Muscle of arm (tissue), 12 donors: ENCODE results near the gene MDFIC. TPM values are rescaled to one million over a fixed set of nuclear protein-coding genes. Genes with fewer than 3 reads are reported as not detected.

Experiments used
- DNase-seq: peaks from one replicate; pipeline ENCODE4 v3.0.0-alpha.2; 2013
- polyA plus RNA-seq, 12 donors: library from polyadenylated mRNA; unstranded; fragments of 120-200 nt; gene quantifications; one replicate each; pipeline ENCODE4 v1.2.1, GENCODE V29; 2013; ENCODE audit not compliant: insufficient read length in 12 of 12

MDFIC gene
- polyA plus RNA-seq, 12 donors = 32.1 to 48.0 (median 37.8) TPM; not detected in 1

DNA sequence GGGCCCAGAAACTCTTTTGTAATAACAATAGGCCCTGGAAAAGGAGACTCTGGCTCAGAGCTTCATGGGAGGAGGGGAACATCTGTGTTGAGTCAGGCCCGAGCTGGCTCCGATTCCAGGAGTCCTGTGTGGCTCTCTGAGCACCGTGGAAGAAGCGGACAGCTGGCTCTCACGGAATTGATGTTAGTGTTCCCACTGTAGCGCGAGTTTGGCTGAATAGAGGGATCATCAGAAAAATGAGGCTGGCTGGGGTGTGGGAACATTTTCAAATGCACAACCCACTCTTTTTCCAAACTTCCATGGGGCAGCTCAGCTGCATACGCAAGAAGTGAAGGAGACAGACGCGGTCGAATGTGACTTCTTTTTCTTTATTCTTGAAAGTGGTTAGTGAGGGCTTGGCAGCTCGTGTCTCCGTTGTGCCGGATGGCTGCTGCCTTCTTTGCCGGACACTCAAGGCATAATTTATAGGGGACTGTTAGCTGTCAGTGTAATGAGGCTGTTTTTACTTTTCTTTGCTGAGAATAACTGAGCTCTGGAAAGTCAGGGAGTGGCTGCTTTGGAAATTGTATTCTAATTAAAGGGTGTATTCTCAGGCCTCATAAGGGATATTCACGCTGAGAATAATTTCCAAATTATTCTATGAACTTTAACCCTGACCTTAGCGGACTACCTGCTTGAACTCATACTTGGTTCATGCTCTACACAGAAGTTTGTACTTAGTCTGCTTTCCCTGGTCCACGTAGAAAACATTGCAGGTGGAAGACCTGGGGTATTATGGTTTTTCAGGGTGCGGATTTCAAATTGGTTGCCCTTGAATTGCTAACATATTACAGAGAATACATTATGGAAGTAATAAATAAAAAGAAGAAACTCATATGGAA is 23.1 kb downstream of the MDFIC start:
- peak; percentile 95 for DNase-seq

DNA sequence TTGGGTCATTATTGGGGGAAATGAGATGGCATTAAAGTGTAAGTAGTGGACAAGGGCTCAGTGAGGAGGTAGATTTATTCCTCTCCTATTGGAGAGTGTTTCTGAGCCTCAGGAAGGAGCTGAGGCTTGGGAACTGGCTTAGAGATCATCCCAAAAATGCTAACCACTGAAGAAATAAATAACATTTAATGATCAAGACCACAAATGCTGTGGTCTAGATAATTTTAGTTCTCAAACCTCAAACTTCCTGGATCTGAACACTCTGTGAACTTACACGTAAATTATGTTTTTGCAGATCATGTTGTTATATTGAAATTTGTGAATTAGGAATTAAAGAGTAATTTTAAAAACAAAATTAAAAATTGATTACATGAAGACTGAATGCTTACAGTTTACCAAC is 27.3 kb downstream of the MDFIC start:
- no peak for DNase-seq

DNA sequence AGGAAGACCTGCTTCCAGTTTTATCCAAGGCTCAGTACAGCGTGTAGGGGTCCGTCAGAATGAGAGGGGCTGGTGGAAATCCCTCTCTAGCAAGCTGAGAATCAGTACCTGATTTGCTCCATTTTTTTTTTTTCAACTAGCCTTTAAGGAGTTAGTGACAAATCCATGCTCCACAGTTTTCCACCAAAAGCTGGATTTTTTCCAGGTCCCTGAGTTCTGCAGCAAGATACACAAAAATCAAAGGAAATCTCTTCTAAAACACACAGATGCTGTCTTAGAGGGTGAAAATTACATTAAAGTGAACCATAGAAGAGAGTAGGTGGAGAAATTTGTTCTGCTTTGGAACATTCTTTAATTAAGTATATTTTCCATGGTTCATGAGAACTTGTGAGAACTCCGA is 30.4 kb downstream of the MDFIC start:
- no peak for DNase-seq

DNA sequence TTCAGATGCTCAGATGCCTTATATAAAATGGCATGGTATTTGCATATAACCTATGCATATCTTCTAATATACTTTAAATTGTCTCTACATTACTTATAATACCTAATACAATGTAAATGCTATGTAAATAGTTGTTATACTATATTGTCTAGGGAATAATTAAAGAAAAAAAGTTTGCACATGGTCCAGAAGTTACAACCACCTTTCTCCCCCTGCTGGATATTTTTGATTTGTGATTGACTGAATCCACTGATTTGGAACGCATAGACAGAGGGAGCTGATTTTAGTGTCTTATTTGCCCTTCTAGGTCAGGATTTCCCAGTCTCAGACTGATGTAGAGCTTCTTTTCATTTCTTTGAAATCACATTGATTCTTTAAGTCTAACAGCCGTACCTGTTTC is 31.8 kb downstream of the MDFIC start:
- no peak for DNase-seq

DNA sequence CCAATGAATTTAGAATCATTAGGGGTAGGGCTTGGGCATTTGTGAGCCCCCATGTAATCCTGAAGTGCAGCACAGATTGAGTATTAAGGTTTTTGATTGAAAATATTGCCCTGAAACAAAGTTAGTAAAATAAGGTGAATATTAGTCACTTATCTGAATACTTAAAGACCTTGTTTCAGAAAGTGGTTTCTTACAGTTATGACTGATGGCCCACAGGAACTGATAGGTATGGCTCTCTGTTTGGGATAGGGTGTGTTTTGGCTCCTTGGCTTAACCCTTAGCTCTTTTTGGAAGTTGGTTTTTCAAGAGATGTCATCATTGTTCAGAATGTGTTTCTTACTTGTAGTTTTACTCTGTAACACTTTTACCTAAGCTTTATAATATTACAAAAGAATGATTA is 34.8 kb downstream of the MDFIC start:
- no peak for DNase-seq

DNA sequence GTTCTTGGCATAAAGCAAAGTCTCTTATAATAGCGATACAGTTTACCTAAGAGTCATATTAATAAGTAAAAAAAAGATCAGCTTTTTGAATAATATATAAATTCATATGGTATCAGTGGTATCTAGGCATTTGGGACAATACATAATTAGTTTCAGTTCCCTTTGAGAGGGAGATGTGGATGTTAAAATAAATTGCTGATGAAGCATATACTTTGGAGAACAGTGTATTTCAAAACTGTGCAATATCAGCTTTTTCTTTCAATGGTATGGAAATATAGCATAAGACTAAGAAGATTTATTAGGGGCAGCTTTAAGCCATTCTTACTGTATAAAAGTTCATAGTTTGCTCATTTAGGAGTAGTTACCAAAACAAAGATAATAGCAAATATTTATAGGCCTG is 35.5 kb downstream of the MDFIC start:
- no peak for DNase-seq

DNA sequence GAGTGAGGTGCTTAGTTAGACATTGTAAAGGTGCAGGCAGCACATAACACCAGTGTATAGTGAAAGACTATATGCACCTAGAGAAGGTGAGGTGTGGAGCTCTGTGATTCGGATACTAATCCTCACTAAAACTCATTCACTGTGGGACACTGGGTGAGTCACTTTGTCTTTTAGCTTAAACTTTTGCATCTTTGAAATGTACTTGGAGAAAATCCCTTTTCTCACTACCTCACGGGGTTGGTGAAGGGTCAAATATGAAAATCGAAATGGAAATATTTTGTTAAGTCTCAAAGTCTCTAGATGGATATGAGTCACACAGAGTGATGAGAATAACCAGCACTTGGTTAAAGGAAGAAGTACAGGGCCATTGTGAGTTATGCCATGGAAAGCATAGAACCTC is 38.0 kb downstream of the MDFIC start:
- no peak for DNase-seq

DNA sequence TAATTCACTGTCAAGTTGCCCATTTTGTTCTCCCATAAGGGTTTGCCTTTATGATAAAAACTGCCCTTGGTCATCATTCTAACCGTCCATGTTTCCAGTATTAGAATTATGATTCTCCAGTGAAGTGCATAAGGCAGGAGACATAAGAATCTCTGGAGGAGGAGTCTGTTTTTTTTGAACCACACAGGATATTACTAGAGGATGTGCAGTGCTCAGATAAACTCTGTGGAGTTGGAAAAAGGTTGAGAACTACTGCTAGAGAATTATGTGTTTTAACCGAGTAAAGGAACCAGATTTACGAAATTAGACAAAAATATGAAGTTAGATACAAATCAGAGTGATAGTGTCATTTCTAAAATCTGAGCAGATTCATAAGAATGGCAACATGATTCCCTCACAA is 40.5 kb downstream of the MDFIC start:
- no peak for DNase-seq

DNA sequence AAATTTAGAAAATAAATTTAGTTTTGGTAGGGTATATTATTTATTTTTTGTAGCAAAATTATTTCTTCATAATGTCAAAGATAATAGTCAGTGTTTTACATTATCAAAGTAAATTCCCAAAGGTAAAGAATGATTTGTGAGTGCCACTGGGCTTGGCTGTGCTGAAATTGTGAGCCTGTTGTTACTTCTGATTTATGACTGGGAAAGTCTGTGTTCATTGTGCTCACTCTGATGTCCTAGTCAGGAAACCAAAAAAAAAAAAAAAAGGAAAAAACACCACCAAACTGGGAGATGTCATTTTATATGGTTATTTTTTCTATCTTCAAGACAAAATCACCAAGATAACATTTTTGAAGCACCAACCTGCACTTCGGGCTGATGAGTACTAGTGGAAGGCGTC is 44.3 kb downstream of the MDFIC start:
- no peak for DNase-seq

DNA sequence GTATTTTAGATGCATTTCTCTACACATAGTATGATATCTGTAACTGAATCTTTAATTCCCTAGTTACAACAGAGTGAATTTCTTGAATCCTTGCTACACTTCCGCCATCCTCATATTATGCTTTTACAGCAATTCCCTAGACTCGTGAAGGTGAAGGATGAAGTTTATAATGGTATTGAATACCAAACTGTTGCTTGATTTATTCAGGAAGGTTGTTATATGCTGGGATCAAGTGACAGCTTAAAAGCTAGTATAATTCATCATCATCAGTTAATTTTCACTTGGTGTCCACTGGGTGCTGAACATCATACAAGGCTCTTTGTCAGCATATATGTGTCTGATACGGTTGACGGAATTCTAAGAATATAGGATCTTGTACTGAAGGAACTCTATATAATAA is 47.2 kb downstream of the MDFIC start:
- no peak for DNase-seq

DNA sequence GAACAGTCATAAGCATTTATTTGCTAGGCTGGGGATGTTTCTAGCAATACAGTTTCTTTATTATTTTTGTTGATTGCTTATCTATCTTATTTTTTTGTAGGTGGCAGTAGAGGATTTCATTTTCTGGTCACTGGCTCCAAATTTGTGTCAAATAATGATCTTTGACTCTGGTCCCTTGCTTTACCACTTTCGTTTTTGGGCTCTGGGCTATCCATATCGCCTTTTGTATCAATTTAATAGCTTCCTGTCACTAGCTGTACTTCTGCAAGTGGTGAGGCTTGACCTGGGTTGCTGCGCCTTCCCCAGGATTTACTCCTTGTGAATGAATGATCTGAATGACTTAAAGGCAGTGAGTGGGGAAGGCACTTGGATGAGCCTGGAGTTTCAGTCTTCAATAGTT is 48.4 kb downstream of the MDFIC start:
- DNase-seq = no peak

DNA sequence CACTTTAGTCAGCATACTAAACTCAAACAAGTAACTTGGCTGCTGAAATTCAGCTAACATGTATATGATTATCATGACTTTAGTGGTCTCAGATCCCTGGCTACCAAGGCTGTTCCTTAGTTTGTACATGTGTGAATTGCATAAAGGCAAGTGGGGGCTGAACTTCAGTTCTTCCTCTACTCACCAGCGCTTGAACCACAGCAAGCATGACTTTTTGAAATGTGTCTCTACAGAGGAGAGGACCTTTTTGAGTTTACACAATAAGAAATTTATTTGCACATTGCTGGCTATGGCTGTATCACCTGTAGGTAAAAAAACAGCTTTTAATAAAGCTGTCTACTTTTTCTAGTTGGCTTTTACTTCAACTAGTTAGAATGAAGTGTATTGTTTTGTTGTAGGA is 48.8 kb downstream of the MDFIC start:
- no peak for DNase-seq

DNA sequence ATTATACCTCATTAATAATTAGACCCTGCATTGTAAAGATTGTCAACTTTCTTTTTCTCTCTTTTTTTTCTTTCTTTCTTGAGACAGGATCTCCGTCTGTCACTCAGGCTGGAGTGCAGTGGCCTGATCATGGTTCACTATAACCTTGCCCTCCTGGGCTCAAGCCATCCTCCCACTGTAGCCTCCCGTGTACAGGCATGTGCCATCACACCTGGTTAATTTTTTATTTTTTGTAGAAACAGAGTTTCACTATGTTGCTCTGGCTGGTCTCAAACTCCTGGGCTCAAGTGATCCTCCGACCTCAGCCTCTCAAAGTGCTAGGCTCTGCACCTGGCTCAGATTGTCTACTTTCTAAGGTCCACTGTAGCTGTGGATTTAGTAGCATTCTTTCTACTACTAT is 50.7 kb downstream of the MDFIC start:
- DNase-seq = no peak

DNA sequence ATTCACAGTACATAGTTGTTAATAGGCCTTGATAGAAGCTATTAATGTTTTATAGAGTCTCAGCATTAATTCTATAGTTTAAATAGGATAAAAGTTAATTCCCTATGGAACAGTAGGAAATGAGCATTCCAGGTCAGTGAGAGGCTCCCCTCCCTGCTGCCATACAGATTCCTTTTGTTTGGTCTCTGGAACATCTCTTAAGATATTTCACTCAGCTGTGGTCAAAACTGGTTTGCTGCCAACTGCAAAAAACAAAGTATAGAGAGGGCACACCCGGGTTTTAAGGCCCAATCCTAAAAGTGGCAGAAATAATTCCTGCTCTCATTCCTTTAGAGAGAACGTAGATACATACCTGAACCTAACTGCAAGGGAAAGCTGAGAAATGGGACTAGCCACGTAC is 51.3 kb downstream of the MDFIC start:
- DNase-seq = no peak

DNA sequence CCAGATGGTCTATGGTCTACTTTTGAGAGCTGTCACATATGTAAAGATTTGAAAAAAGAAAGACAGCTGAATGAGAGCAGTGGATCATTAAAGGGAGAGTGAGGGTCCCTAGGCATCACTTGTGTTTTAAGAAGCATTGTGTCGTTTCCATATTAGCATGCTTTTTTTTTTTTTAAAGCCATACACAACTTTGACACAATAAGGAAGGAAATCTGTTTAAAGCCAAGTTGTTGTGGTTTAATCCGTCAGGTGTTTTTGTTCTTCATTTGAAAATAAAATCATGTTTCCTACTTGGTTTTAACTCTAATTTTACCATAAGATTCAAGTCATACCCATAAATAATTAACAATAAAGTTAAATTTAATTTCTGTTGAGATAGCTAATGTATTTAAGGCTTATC is 53.5 kb downstream of the MDFIC start:
- DNase-seq = no peak

DNA sequence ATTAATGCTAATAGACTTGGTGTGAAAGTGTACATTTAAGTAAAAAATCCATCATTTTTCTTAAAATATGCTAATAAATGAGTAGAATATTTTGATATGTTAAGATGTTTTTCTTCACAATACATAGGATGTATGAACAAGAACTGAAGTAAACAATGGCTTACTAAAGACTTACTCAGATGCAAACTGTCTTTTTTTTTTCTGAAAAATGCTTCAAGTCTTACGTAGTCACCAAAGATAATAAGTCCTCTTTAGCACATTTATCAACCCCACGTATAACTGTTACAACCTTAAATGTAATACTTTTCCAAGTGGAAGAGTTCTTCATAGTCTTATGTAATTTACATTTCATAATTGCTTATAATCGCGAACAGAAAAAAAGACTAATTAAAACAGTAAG is 54.8 kb downstream of the MDFIC start:
- DNase-seq = no peak

DNA sequence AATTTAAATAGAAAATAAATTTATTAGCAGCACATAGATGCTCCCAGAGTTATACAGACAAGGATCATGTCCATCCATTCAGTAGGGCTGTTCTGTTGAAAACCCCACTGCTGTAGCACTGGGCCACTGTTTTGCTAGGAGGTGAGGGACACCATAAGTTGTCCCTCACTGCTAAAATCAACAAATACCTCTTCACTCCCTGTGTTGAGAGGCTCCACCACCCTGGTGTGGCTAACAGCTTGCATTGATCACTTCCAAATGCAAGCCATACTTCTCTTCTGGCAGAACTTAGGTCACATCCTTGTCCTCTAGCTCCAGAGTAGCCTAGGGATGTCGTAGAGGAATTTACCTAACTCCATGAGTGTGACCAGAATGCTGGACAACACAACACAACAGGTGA is 55.4 kb downstream of the MDFIC start:
- DNase-seq = no peak

DNA sequence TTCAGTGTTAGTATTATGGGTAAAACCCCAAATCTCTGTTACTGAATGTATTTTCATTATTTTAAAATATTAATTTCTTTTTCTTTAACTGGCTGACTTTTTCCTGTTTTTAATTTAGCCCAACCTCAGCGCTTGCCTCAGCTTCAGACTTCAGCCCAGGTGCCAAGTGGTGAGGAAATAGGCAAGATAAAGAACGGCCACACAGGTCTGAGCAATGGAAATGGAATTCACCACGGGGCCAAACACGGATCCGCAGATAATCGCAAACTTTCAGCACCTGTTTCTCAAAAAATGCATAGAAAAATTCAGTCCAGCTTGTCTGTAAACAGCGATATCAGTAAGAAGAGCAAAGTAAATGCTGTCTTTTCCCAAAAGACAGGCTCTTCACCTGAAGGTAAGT is 57.5 kb downstream of the MDFIC start:
- DNase-seq = no peak

DNA sequence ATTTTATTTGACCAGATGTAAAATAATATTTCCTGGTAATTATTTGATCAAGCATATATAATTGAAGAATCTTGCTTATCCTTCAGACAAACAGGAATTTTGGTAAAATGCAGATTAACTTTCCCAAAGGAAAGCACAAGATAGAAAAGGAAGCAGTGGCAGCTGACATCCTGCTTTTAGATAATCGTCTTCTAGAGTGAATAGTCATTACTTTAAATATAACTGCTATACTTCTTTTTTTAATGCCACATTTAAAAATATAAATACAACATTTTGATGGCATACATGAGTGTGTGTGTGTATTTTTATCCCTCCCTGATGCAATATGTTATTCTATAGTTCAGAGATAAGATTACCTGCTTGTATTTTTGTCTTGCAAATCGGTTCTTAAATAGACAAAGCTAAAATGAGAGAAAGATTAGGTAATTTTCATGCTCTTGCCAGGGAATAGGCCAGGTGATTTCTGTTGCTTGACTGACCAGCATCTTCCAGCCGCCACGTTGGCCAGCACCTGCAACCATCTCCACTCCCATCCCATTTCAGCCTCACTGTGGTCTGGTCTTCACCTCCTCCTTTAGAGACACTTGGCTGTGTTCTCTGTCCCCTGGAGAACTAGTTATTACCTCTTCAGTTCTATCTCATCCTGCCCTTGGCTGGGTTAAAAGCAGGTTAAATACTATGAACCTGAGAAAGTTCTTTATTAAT is 58.1 kb downstream of the MDFIC start:
- no peak for DNase-seq

DNA sequence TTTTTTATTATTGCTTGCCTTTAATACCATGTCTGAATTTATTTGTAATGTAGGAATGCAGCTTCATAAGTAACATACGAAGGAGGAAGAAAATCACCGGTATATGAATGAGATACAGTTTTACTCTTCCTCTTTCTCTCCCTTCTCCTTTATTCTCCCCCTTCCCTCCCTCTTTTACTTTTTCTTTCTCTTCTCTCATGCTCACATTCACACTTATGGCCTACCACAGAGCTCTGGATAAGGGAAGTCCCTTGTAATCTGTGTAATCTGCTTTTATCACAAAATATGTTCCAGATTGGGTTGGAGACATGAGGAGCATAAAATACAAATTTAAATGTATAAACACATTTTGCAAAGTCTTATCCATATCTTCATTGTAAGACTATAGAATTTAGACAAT is 59.4 kb downstream of the MDFIC start:
- DNase-seq = no peak

DNA sequence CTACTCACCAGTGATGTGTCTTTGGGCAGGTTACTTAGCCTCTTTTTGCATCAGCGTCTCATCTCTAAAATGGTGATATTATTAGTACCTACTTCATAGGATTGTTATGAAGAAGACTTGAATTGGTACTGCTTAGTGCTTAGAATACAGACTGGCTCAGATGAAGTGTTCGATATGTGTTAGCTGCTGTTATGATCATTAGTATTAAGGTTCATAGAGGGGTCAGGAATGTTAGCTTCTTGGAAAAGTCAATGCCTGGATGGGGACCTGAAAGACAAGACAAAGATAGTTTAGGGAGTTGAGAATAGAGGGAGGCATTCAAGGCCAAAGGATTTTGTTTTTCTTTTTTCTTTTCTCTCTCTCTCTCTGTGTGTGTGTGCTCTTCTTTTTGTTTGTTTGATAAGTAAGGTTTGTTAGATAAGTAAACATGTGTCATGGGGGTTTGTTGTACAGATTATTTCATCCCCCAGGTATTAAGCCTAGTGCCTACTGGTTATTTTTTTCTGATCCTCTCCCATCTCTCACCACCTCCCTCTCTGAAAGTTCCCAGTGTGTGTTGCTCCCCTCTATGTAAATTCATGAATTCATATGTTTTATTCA is 63.3 kb downstream of the MDFIC start:
- DNase-seq = no peak

DNA sequence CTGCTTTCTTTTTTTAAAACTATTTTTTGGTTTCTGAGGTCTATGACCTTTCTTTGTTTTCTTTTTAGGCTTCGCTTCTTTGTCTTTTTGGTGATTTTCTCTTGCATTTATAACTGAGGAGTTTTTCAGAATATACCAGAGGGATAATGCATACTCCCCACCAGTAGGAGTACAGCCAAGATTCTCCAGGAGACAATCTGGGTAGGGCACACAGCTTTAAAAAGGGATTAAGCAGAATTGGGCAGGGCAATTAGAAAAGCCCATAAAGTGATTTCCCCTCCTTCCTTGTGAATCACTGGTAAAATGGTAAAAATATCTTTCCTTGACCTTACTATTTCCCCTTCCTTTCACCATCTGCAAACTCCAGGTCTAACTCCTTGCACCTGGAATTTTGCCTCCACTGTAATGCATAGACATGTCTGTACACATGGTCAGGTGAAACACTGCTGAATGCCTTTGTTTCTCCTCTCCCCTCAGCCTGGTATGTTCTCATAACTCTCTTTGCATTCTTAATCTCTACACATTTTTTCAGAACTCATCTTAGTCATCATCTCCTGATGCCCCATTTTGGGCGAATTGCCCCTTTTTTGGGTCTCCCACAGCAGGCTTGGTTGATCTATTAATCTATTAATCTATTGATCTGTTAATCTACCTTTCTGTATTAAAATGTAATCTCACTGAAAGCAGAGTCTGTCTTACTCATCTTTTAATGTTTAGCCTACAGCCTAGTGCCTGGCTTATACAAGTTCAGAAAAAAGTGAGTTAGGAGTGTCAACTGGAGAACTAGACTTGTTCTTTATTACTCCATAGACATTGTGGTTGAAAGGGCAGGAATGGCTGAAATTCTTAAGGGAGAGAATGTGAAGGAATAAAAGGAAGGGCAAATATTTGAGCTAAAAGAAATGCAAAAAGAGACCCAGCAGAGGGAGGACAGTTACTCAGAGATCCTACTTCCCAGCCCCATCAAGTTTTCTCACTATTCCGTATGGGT is 64.6 kb downstream of the MDFIC start:
- DNase-seq = no peak
